ENCODE results near the gene PKNOX2.

DNA sequence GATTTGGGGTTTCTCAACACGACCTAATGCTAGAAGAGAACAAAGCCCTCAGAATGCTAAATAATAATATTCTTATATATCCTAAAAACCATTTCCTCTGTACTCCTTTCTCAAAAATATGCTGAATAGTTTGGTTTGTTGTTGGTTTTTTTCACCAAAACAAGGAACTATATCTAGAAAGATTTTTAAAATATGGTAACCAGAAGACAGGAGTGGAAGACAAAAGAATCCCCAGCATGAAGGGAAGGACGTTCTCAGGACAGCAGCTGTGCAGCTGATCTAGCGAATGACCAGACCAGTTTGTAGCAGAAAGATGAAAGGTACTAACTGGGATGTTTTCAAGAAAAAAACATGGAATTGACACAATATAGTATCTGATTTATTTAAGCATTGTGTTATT lies 312.2 kb downstream of the PKNOX2 start:
- TF ChIP-seq, protein P1, sequence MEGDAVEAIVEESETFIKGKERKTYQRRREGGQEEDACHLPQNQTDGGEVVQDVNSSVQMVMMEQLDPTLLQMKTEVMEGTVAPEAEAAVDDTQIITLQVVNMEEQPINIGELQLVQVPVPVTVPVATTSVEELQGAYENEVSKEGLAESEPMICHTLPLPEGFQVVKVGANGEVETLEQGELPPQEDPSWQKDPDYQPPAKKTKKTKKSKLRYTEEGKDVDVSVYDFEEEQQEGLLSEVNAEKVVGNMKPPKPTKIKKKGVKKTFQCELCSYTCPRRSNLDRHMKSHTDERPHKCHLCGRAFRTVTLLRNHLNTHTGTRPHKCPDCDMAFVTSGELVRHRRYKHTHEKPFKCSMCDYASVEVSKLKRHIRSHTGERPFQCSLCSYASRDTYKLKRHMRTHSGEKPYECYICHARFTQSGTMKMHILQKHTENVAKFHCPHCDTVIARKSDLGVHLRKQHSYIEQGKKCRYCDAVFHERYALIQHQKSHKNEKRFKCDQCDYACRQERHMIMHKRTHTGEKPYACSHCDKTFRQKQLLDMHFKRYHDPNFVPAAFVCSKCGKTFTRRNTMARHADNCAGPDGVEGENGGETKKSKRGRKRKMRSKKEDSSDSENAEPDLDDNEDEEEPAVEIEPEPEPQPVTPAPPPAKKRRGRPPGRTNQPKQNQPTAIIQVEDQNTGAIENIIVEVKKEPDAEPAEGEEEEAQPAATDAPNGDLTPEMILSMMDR (IDR thresholded peaks at IDR 0.05; ENCODE audit: low read length) = no peak
- TF ChIP-seq EZH2 (optimal IDR thresholded peaks at IDR 0.05; ENCODE audit: low read depth, low read length) = no peak
- TF ChIP-seq EZH2phosphoT487 (IDR thresholded peaks at IDR 0.05; ENCODE audit: low read length) = no peak
